ENCODE measurements around the gene UGT1A7.

UGT1A7 gene

DNA sequence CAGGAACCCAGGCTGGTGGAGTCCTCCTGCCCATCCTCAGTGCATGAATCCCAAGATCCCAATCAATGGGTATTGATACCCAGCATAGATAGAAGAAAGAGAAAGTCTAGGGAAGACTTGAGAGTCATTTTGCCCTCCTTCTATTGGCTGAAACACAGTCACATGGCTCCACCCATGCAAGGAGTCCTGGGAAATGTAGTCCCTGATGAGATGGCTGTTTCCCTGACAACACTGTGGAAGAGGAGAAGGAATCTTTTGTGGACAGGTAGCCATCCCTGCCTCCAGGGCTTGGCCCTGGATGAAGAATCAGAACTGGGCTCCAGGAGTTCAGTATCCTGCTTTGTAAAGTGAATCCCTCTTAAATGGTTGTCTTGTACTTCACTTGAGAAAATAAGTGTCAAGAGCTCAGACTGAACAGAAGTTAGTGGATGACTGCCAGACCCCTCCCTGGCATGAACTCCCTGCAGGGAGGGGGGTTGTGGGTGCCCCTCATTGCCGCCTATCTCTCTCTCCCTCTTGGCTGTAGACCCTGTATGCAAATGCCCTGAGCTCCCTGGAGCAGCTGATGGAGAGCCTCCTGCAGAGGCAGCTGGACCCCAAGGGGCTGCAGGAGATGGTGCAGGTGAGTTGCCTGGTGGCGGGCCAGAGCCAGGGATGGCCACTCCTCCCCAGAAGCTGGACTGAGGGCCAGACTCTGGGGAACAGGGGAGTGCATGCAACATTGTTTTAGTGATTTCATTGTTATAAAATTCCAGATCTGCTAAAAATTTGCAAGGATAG lies 132.5 kb downstream of the UGT1A7 start:
- DNase-seq (ENCODE audit: insufficient read length, low spot score) (no peak), FAIRE-seq (no peak)

DNA sequence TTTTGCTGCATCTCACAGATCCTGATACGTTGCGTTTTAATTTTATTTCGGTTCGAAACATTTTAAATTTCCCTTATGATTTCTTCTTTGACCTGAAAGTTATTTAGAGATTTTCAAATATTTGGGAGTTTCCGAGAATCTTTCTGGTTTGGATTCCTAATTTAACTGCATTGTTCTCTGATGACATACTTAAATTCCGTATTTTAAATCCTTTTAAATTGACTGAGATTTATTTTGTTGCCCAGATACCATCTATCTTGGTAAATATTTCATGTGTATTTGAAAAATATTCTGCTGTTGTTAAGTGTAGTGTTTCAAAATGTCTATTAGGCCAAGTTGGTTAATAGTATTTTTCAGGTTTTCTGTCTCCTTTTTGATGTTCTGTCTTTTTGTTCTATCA lies 134.2 kb downstream of the UGT1A7 start:
- DNase-seq (ENCODE audit: insufficient read length, low spot score) (no peak), FAIRE-seq (no peak)

DNA sequence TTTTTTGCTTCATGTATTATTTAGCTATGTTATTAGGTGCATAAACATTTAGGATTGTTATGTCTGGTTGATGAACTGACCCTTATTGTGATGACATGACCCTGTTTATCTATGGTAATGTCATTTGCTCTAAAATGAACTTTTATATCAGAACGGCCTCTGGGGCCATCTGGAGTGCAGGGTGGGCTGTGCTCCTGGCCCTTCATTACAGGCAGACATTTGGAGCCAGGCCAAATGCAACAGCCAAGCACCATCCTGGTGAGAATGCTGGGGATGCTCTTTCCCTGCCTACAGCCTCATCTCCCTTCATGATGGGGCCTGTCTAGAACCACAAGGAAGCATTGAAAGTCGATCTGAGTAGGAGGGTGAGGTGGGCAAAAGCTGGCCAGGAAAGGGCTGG lies 134.6 kb downstream of the UGT1A7 start:
- FAIRE-seq = no peak
- DNase-seq (ENCODE audit: insufficient read length, low spot score) = no peak

DNA sequence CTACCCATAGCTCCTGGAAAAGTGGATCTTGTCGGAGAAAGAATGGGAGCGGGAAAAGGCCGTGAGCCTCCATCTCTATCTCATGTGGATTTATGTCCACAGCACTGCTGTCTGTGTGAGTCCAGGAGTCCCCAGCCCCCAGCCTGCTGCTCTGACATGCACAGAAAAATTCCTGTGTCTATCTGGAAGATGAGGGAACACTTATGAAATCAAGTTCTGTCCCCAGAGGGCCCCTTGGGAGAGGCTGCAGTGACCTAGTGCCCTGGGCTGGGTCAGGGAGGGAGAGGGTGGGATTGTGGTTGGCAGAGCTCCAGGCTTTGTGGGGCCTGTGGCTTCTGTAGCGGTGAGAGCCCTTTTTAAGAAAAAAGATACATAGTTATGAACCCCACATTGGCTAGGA lies 135.1 kb downstream of the UGT1A7 start:
- no peak for FAIRE-seq
- DNase-seq (ENCODE audit: insufficient read length, low spot score) = no peak

DNA sequence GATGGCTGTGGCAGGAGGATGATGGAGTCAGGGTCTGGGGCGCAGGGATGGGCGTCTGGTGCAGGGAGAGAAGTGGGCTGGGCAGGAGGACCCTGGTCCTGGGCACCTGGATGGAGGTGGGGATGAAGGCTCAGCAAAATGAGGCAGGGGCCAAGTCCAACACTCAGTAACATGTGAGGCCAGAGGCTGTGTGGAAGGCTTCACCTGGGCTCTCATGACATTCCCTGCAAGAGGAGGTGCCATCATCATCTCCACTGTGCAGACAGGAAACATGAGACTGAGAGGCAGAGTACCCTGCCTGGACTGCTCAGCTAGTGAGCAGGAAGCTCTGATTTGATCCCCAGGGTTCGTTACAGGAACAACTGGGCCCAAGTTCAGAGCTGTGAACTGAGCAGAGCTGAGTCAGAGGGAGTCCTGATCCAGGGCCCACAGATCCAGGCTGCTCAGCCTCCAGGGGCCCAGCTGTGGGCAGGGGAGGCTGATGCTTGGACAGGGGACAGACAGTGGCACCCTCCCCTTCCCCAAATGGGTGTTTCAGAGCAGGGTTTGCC lies 135.7 kb downstream of the UGT1A7 start:
- DNase-seq (ENCODE audit: insufficient read length, low spot score) = no peak
- no peak for FAIRE-seq

DNA sequence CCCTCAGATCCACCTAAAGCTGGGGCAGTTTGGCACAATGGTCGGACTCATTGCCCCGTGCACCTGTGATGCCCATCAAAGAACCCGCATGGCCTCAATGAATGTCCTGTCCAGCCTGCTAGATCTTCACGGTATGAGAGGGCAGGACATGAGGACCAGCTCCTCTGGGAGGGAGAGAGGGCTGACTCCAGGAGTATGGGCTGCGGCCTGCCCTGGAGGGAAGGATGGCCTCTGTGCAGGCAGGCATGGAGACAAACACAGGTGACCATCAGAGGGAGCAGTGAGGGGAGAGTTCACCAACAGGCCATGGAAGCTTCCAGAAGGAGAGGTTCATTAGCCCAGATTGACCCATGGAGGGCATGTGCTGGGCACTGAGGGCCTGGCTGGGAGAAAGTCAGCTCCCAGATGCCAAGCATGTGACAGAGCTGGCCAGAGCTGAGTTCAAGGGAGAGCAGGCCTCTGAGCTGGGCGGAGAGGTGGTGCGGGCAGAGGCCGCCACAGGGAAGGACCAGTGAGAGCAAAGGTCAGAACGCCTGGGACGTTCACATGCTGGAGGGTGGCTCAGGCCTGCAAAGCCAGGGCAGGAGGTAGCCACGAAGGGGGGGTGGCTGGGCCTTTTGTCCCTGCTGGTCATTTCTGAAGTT lies 136.4 kb downstream of the UGT1A7 start:
- FAIRE-seq (peak; percentile 20), DNase-seq (ENCODE audit: insufficient read length, low spot score) (no peak)

DNA sequence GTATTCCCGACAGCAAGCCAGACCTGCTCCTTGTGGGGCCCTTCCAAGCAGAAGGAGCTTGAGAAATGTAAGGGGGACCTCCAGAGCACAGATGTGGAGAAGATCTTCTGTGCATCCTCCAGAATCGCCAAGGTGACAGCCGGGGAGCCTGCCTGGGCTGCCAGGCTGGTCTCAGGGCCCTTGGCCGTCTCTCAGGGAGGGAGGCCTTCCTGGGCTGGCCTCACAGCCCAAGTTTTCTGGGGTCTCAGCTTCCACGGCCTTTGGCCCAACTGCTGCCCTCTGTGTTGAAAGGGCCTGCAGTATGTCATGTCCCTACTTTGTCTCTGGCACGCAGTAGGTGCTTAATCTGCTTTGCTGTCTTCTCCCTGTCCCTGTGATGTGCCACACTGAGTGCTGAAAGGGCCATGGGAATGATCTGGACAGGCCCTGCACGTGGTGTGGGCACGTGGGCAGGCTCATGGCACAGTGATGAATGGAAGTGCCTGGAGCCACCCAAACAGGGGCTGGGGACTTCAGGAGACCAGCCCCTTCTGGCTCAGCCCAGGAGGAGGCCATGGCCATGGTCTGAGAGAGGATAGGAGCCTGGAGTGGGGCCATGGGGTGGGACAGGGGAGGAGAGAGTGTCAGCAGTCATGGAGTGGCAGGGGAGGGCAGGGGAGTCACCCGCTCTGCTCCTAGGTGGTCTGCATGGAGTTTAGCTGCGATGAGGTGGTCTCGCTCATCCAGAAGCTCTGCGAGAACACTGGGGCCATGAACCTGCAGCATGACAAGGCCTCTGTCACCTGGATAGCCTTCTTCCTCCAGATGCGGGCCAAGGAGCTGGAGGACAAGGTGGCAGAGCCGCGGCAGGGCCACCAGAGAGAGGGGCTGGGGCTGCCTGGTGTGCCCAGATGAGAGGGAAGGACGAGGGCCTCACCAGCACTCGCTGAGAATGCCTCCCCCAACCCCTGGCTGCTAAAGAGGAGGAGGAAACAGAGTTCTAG lies 137.2 kb downstream of the UGT1A7 start:
- FAIRE-seq (no peak), DNase-seq (ENCODE audit: insufficient read length, low spot score) (no peak)

DNA sequence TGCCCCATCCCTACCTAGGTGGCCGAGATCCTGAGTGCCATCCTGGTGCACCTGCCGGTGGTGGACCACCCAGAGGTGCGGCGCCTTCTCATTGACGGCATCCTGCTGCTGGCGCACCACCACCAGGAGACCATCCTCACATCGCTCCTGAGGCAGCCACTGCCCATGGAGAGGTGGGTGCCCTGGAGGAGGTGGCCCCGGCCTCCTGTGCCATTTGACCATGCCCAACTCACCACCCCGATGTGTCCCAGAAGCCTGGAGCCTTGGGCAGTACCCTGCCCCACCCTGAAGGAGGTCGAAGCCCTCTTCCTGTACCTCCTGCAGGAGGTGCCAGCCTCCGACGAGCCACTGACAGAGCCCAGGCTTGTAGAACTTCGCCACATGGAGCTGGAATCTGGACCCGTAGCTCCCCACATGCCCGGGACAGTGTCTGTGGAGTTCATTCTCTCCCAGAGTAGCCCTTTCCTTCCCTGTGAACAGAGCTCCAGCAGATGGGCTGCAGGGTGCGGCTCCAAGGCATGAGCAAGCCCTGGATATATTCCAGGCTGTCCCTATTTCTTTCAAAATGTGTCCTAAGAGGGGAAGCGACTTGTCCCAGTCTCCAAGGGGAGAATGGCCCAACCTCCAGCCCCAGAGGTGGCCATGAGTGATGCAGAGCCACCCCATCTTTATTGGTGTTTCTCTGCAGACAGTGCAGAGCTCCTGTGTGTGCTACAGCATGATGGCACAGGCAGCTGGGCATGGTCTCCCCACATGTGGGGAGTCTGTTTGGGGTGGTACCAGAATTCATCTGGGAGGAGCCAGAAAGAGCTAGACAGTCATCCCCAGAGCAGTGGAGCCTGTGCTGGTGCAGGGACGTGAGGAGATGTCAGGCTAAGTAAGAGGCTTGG lies 138.4 kb downstream of the UGT1A7 start:
- FAIRE-seq = no peak
- no peak for DNase-seq (ENCODE audit: insufficient read length, low spot score)

DNA sequence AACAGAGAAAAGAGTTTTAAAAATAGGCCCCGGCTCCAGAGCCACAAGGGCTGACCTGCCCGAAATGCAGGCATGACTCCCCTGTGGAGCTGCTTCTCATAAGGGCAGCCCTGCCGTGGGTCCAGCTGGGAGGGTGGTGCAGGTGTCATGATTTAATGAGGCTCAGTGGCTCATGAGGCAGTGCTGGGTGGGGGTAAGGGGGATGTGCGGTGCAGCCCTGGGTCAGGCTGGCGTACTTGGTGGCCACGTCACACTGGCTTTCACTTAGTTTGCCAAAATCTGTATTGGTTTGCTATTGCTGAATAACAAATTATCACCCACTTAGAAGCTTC lies 139.0 kb downstream of the UGT1A7 start:
- FAIRE-seq (no peak), DNase-seq (ENCODE audit: insufficient read length, low spot score) (no peak)

DNA sequence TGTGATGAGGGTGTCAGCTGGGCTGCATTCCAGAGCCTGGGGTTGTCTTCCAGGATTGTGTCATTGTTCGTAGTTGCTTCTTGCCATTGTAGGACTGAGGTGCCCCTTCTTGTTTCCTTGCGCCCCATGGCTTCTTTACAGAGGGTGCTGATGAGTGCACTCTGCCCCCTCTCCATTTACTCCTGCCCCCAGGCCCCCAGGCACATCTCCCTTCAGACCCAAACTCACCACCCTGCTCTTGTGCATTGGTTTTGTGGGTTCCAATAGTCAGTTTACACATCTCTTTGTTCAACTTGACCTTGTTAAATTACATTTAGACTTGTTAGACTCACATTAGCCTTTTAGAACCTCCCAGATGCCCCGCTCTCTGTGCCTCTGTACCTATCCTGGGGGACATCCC lies 139.5 kb downstream of the UGT1A7 start:
- FAIRE-seq (no peak), DNase-seq (ENCODE audit: insufficient read length, low spot score) (no peak)

DNA sequence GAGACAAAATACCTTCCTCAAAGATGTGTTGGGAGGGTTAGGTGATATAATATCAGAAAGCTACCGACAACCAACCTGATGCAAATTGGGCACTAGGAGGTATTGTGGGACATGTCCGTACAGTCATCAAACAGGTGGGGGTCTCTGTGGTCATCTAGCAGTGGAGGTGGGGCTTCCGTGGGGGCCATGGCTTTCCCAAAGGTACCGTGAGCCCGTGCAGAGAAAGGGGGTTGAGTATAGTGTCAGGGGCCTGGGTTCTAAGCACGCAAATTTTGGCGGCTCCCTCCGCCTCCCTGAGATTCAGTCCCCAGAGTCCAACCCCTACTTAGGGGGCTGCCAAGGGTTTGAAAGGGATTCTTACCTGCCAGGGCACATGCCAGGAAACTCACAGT lies 140.0 kb downstream of the UGT1A7 start:
- no peak for FAIRE-seq
- DNase-seq (ENCODE audit: insufficient read length, low spot score) = no peak

DNA sequence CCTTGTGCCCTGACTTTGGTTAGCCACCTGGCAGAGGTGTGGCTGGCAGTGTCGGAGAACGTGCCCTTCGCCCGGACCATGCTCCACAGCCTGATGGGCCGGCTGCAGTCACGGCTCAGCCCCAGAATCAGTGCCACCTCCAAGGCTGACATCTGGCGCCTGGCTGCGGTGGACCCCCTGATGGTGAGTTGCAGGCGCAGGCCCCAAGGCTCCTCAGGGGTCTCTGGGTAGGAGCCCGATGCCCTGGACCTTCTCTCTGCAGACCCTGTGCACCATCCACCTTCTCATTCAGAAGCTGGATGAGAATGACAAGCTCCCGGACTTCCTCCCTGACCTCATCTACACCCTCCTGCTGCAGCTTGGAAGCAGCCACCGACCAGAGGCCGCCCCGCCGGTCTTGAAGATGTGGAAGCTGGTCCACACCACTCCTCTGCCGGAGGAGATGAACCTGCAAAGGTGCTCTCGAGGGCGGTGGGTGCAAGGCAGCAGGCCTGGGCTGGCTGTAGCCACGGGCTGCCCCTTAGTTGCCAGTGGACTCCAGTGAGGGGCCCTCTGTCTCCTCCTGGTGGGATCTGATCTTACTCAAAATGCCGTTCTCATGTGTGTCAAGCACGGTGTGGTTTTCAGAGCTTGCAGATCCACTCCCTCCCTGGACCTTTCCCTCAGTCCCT lies 140.5 kb downstream of the UGT1A7 start:
- DNase-seq (ENCODE audit: insufficient read length, low spot score) (no peak), FAIRE-seq (no peak)

Measured in HTR-8/SVneo (cell line).